GM23338 (cell line): Measurements from ENCODE around the gene CYGB. TPM values are rescaled to one million over a fixed set of nuclear protein-coding genes. Genes with fewer than 3 reads are reported as not detected.
A peak's percentile ranks its signal among the peaks of the same experiment; 100 is the strongest.

Experiments
- ATAC-seq: fragments of 200-7000 bp; cut with Tn5 transposase; 3 replicates; pipeline ENCODE4 v1.9.1; 2020
- DNase-seq: peaks from one replicate; pipeline ENCODE4 v3.0.0-alpha.2; 2015; ENCODE audit warnings: low spot score
- H2AFZ ChIP-seq: fragments of 200-600 bp; sonication (generic); 2 replicates; pipeline ENCODE4 v1.8.0; 2016; ENCODE audit warnings: antibody characterized with exemption, mild to moderate bottlenecking, moderate library complexity
- H3F3A ChIP-seq: fragments of 200-600 bp; sonication (generic); replicated peaks from 2 replicates; pipeline ENCODE4 v1.8.0; 2017; ENCODE audit warnings: antibody characterized with exemption, mixed run types, low read depth
- H3K27ac ChIP-seq: fragments of 200-600 bp; sonication (generic); 2 replicates; pipeline ENCODE4 v1.6.1; 2016; ENCODE audit warnings: low read depth
- H3K27me3 ChIP-seq: fragments of 200-600 bp; sonication (generic); 2 replicates; pipeline ENCODE4 v1.8.0; 2016; ENCODE audit warnings: mild to moderate bottlenecking, mixed run types, moderate library complexity; ENCODE audit not compliant: insufficient read depth
- H3K36me3 ChIP-seq: fragments of 200-600 bp; sonication (generic); 2 replicates; pipeline ENCODE4 v1.8.0; 2016; ENCODE audit warnings: mild to moderate bottlenecking; ENCODE audit not compliant: insufficient read depth
- H3K4me1 ChIP-seq: fragments of 200-600 bp; sonication (generic); 2 replicates; pipeline ENCODE4 v1.8.0; 2016; ENCODE audit warnings: mild to moderate bottlenecking, moderate library complexity; ENCODE audit not compliant: insufficient read depth
- H3K4me2 ChIP-seq: fragments of 200-600 bp; sonication (generic); 2 replicates; pipeline ENCODE4 v1.7.1; 2017; ENCODE audit warnings: mixed run types
- H3K4me3 ChIP-seq: fragments of 200-600 bp; sonication (generic); 2 replicates; pipeline ENCODE4 v1.6.1; 2016; ENCODE audit warnings: mixed run types
- H3K79me2 ChIP-seq: fragments of 200-600 bp; sonication (generic); replicated peaks from 2 replicates; pipeline ENCODE4 v1.8.0; 2017; ENCODE audit warnings: mild to moderate bottlenecking; ENCODE audit not compliant: insufficient read depth
- H3K9me2 ChIP-seq: fragments of 200-600 bp; sonication (generic); 2 replicates; pipeline ENCODE4 v1.8.0; 2017; ENCODE audit not compliant: insufficient read depth
- H4K20me1 ChIP-seq: fragments of 200-600 bp; sonication (generic); replicated peaks from 2 replicates; pipeline ENCODE4 v1.8.0; 2017; ENCODE audit warnings: mild to moderate bottlenecking; ENCODE audit not compliant: insufficient read depth
- H3K27ac Mint-ChIP-seq: 2 replicates; pipeline ENCODE4 v1.8.0; 2020; ENCODE audit warnings: inconsistent platforms, mild to moderate bottlenecking, moderate library complexity, mixed read lengths
- H3K27me3 Mint-ChIP-seq: 3 replicates; pipeline ENCODE4 v1.8.0; 2022; ENCODE audit warnings: low read depth, mild to moderate bottlenecking, moderate library complexity, mixed read lengths, inconsistent platforms; ENCODE audit not compliant: insufficient read depth, poor library complexity
- H3K36me3 Mint-ChIP-seq: 3 replicates; pipeline ENCODE4 v1.8.0; 2021; ENCODE audit warnings: low read depth, mild to moderate bottlenecking, inconsistent platforms, moderate library complexity, mixed read lengths
- H3K4me1 Mint-ChIP-seq: 3 replicates; pipeline ENCODE4 v1.8.0; 2020; ENCODE audit warnings: mild to moderate bottlenecking, inconsistent platforms, mixed read lengths
- H3K4me3 Mint-ChIP-seq: 3 replicates; pipeline ENCODE4 v1.8.0; 2021; ENCODE audit warnings: moderate library complexity, mild to moderate bottlenecking, inconsistent platforms, mixed read lengths
- H3K9me3 Mint-ChIP-seq: 3 replicates; pipeline ENCODE4 v1.8.0; 2020; ENCODE audit warnings: moderate library complexity, mild to moderate bottlenecking, inconsistent platforms, mixed read lengths
- ETS1 ChIP-seq: IDR thresholded peaks from 2 replicates; pipeline ENCODE4 v1.6.1; 2016; ENCODE audit warnings: antibody characterized with exemption
- EZH2phosphoT487 ChIP-seq: fragments of 200-600 bp; sonication (generic); IDR thresholded peaks from one replicate; pipeline ENCODE4 v1.8.1; 2018; ENCODE audit warnings: antibody characterized with exemption; ENCODE audit not compliant: unreplicated experiment
- JUNB ChIP-seq: IDR thresholded peaks from one replicate; pipeline ENCODE4 v1.6.1; 2016; ENCODE audit warnings: antibody characterized with exemption; ENCODE audit not compliant: unreplicated experiment
- NANOG ChIP-seq: IDR thresholded peaks from 2 replicates; pipeline ENCODE4 v1.6.1; 2016; ENCODE audit warnings: antibody characterized with exemption, borderline replicate concordance
- POLR2AphosphoS5 ChIP-seq: IDR thresholded peaks from 2 replicates; pipeline ENCODE4 v1.6.1; 2016; ENCODE audit warnings: antibody characterized with exemption, low read depth
- REST ChIP-seq: IDR thresholded peaks from one replicate; pipeline ENCODE4 v1.6.1; 2018; ENCODE audit warnings: antibody characterized with exemption; ENCODE audit not compliant: unreplicated experiment
- STAT1 ChIP-seq: IDR thresholded peaks from one replicate; pipeline ENCODE4 v1.6.1; 2016; ENCODE audit warnings: antibody characterized with exemption; ENCODE audit not compliant: unreplicated experiment
- ZNF462 ChIP-seq: fragments of 250-450 bp; sonication (Bioruptor Pico); IDR thresholded peaks from 2 replicates; pipeline ENCODE4 v1.5.0; 2020; ENCODE audit warnings: mild to moderate bottlenecking, moderate library complexity
- polyA plus RNA-seq: library from polyadenylated mRNA; unstranded; fragments of >200 nt; fragmentation: Nextera tagmentation; extraction: Ambion mirVana; gene quantifications from 2 replicates; pipeline ENCODE4 v1.2.1, GENCODE V29; 2016
- total RNA-seq: library from RNA; depleted of rRNA; stranded (reverse); fragments of >200 nt; shearing (Covaris generic); gene quantifications from 2 replicates; pipeline ENCODE4 v1.2.3, GENCODE V29; 2014

CYGB gene
- total and polyA plus RNA-seq, 2 experiments from 2014 or later = 1.2 to 1.7 TPM

- TF ChIP-seq ETS1 = no peak
- no peak for TF ChIP-seq POLR2AphosphoS5
These were observed 24.3 kb upstream of the CYGB start (continued) for GRCh38 chr17:76561799-76562268.

- Mint-ChIP-seq H3K27me3 (peaks cover 12% of the 10 kb centered on the region), H3K27ac (no peak overlapping the region), H3K4me1 (peaks cover 47% of the 10 kb centered on the region), H3K36me3 (peaks cover 85% of the 10 kb centered on the region), H3K9me3 (no peaks in the 10 kb centered on the region), H3K4me3 (peak overlapping the region; percentile 37; the same call in 2 of the 3 replicates)
- peaks cover 42% of the 10 kb centered on the region for H3K36me3 ChIP-seq
- DNase-seq (no peak), ATAC-seq (no peak)
- no peaks in the 10 kb centered on the region for H3K9me2 ChIP-seq
- TF ChIP-seq NANOG (no peak), POLR2AphosphoS5 (no peak)
- peak overlapping the region; percentile 89 for H3K27ac ChIP-seq
- no peak overlapping the region for H2AFZ ChIP-seq
- peak overlapping the region; percentile 96; the same call in 1 of the 2 replicates for H3K4me2 ChIP-seq
- H3F3A ChIP-seq = peaks cover 48% of the 10 kb centered on the region
- H3K79me2 ChIP-seq = peaks cover 53% of the 10 kb centered on the region
- H4K20me1 ChIP-seq = peaks cover 41% of the 10 kb centered on the region
- H3K4me1 ChIP-seq = peaks cover 40% of the 10 kb centered on the region
- H3K4me3 ChIP-seq = peak overlapping the region; percentile 97
- H3K27me3 ChIP-seq = no peaks in the 10 kb centered on the region
These were observed 23.8 kb upstream of the CYGB start for GRCh38 chr17:76561332-76561731.

- H3K27me3 ChIP-seq = no peaks in the 10 kb centered on the region
- Mint-ChIP-seq H3K27me3 (peaks cover 12% of the 10 kb centered on the region), H3K9me3 (no peaks in the 10 kb centered on the region), H3K4me1 (peaks cover 42% of the 10 kb centered on the region), H3K36me3 (peaks cover 80% of the 10 kb centered on the region), H3K4me3 (peak overlapping the region; percentile 99), H3K27ac (0 out of 2 replicates have a peak overlapping the region, but pooled peaks have one; percentile 35)
- H3K36me3 ChIP-seq = peaks cover 37% of the 10 kb centered on the region
- peaks cover 41% of the 10 kb centered on the region for H4K20me1 ChIP-seq
- ATAC-seq (no peak), DNase-seq (no peak)
- no peaks in the 10 kb centered on the region for H3K9me2 ChIP-seq
- H3K4me1 ChIP-seq = peaks cover 38% of the 10 kb centered on the region
- H3K79me2 ChIP-seq = peaks cover 53% of the 10 kb centered on the region
- peak overlapping the region; percentile 96 for H3K4me2 ChIP-seq
- H3F3A ChIP-seq = peaks cover 43% of the 10 kb centered on the region
- H3K4me3 ChIP-seq = peak overlapping the region; percentile 97
- no peak overlapping the region for H2AFZ ChIP-seq
- peak overlapping the region; percentile 89 for H3K27ac ChIP-seq
- TF ChIP-seq NANOG (no peak), ETS1 (no peak), JUNB (no peak), REST (no peak), STAT1 (no peak), EZH2phosphoT487 (no peak), ZNF462 (CRISPR knock-in tag) (no peak)
These were observed 23.3 kb upstream of the CYGB start for GRCh38 chr17:76560877-76561221.
